Activated naive CD4-positive, alpha-beta T cell treated with anti-CD3 and anti-CD28 coated beads, Interleukin-2, amount 50 U/mL, for 72 hours (primary cell): ENCODE data around the gene CALHM3. TPM values are rescaled to one million over a fixed set of nuclear protein-coding genes. Genes with fewer than 3 reads are reported as not detected.
A peak's percentile ranks its signal among the peaks of the same experiment; 100 is the strongest.

Source experiments
- ATAC-seq, 2 donors: fragments of 150-1000 bp; cut with Tn5 transposase; 2 replicates each; pipeline ENCODE4 v1.10.0; 2021; ENCODE audit warnings: mild to moderate bottlenecking in 2 of 2, moderate library complexity in 2 of 2
- DNase-seq, 2 donors: peaks; one replicate each; pipeline ENCODE4 v3.0.0; 2021 to 2022; ENCODE audit warnings: low spot score in 2 of 2
- H3K27ac Mint-ChIP-seq, 2 donors: one replicate each; pipeline ENCODE4 v1.8.0; 2022; ENCODE audit warnings: mild to moderate bottlenecking in 2 of 2, mixed read lengths in 2 of 2
- H3K36me3 Mint-ChIP-seq, 2 donors: one replicate each; pipeline ENCODE4 v1.8.0; 2022; ENCODE audit warnings: mixed read lengths in 2 of 2
- H3K9me3 Mint-ChIP-seq, 2 donors: one replicate each; pipeline ENCODE4 v1.8.0; 2022; ENCODE audit warnings: mixed read lengths in 2 of 2
- total RNA-seq, 2 donors: library from RNA; stranded (reverse); gene quantifications; one replicate each; pipeline ENCODE4 v1.2.3, GENCODE V29; 2022

Gene CALHM3
- total RNA-seq, 2 donors from 2014 or later, result not detected

DNA sequence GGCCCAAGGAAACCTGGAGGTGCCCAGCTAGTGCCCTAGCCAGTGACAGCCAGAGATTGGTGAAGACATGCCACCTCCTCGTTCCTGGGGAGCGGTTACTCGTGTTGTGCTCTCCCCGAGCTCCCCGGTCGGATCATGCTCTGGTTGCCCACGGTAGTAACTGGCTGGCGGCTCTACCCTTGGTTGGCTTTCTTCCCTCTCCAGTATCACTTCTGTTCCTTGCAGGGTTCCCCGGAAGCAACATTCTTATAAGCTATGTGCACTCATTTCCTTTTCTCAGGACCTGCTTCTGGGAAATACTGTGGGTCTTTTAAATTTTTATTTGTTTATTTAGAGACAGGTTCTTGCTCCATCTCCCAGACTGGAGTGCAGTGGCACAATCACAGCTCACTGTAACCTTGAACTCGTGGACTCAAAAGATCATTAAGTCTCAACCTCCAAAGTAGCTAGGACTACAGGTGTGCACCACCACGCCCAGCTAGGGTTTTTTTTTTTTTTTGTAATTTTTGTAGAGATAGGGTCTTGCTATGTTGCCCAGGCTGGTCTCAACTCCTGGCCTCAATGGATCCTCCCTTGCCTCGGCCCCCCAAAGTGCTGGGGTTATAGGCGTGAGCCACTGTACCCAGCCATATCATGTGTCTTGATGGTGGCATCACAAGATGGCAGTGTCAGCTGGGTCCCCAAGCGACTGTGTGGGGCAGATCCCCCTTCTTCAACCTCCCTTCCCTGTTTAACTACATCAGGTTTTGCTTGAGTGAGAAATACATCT is 13.4 kb downstream of the CALHM3 start:
- H3K9me3 Mint-ChIP-seq, result peaks cover 0 to 5% of the 10 kb centered on the region in 2 donors
- H3K27ac Mint-ChIP-seq, result no peak overlapping the region
- ATAC-seq (no peak), DNase-seq (no peak)
- H3K36me3 Mint-ChIP-seq, result no peaks in the 10 kb centered on the region

DNA sequence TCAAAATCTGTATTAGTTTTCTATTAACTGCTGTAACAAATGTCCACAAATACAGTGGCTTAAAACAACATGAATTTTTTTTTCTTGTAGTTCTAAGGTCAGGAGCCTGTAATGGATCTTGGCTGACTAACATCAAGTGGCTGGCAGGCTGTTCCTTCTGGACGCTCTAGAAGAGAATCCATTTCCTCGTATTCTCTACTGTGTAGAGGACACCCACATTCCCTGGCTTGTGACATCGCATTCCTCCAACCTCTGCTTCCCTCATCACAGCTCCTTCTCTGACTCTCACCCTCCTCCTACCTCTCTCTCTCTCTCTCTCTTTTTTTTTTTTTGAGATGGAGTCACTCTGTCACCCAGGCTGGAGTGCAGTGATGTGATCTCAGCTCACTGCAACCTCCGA is 15.5 kb downstream of the CALHM3 start:
- no peaks in the 10 kb centered on the region for H3K36me3 Mint-ChIP-seq
- ATAC-seq (no peak), DNase-seq (no peak)
- peak overlapping the region in 1 of 2 donors; percentile 48 for H3K27ac Mint-ChIP-seq
- H3K9me3 Mint-ChIP-seq, result no peaks in the 10 kb centered on the region

DNA sequence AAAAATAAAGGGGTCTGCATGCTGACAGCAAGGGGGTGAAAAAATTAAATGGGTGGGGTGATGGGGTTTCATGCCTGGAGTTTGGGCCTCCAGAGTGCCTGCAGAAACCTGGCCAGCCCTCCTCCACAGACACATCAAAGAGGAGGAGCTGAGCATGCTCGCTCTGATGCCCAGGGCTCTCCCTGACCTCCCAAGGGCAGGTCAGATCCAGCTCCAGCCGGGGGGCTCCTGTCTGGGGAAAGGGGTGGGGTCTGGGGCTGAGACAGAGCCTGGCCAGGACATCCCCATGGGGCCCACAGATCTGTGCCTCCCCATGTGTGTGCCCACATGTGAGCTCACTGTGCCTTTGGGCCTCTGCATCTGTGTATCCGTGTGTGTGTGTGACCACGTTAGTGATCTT is 19.4 kb downstream of the CALHM3 start:
- Mint-ChIP-seq H3K36me3 (no peaks in the 10 kb centered on the region), H3K9me3 (no peaks in the 10 kb centered on the region), H3K27ac (no peak overlapping the region)
- DNase-seq, result no peak
- no peak for ATAC-seq

- ATAC-seq (peak in 1 of 2 donors; percentile 16), DNase-seq (no peak)
- Mint-ChIP-seq H3K27ac (no peak within 1 kb of the TSS), H3K9me3 (no peaks in the 10 kb centered on the region), H3K36me3 (no peaks in the 10 kb centered on the region)
Measured at GRCh38 chr10:103458720-103459119, 20.3 kb downstream of the CALHM3 start, which contains the start of gene CALHM1. Gene CALHM1 (minus strand): TSS chr10:103458900. CDS start chr10:103458751, 149 bp downstream.

GRCh38 chr10:103457896-103458583 is 21.0 kb downstream of the CALHM3 start:
- H3K36me3 Mint-ChIP-seq, result no peaks in the 10 kb centered on the region
- ATAC-seq (no peak), DNase-seq (no peak)
- no peak overlapping the region for H3K27ac Mint-ChIP-seq
- H3K9me3 Mint-ChIP-seq, result no peaks in the 10 kb centered on the region

- H3K9me3 Mint-ChIP-seq, result no peaks in the 10 kb centered on the region
- no peak for DNase-seq
- H3K27ac Mint-ChIP-seq, result peak overlapping the region in 1 of 2 donors; percentile 92
- no peaks in the 10 kb centered on the region for H3K36me3 Mint-ChIP-seq
- no peak for ATAC-seq
Measured at GRCh38 chr10:103457176-103457712, 21.8 kb downstream of the CALHM3 start.

- no peak for ATAC-seq
Measured at GRCh38 chr10:103456074-103456660, 22.9 kb downstream of the CALHM3 start.

DNA sequence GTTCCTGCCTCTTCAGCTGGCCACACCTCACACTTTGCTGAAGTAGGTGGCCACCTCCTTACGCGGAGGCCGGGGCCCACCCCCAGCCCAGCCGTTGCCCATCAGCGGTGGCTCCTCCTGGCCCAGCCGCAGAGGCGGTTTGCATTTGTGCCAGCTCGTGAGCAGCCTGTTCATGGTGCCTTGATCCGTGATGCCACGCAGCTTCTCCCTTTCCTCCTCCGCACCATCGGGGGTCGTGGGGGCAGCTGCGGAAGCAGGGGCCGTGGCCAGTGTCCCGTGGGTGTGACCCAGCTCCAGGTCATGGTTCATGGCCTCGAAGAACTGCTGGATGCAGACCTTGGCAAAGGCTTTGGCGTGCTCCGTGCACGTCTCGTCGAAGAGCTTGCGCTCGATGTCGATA is 23.8 kb downstream of the CALHM3 start:
- ATAC-seq (no peak), DNase-seq (no peak)
- no peak overlapping the region for H3K27ac Mint-ChIP-seq
- H3K36me3 Mint-ChIP-seq, result no peaks in the 10 kb centered on the region
- H3K9me3 Mint-ChIP-seq, result no peaks in the 10 kb centered on the region

More at GRCh38 chr10:103456074-103456660, 22.9 kb downstream of the CALHM3 start:
- Mint-ChIP-seq H3K9me3 (no peaks in the 10 kb centered on the region), H3K27ac (no peak overlapping the region), H3K36me3 (no peaks in the 10 kb centered on the region)
- no peak for DNase-seq

GRCh38 chr10:103454026-103454425 is 25.0 kb downstream of the CALHM3 start:
- no peak overlapping the region for H3K27ac Mint-ChIP-seq
- H3K9me3 Mint-ChIP-seq, result no peaks in the 10 kb centered on the region
- DNase-seq (no peak), ATAC-seq (no peak)
- peaks cover 0 to 6% of the 10 kb centered on the region in 2 donors for H3K36me3 Mint-ChIP-seq

GRCh38 chr10:103452506-103453230 is 26.4 kb downstream of the CALHM3 start:
- no peak for DNase-seq
- Mint-ChIP-seq H3K9me3 (no peaks in the 10 kb centered on the region), H3K36me3 (peaks cover 0 to 6% of the 10 kb centered on the region in 2 donors), H3K27ac (peak overlapping the region in 1 of 2 donors; percentile 78)
- no peak for ATAC-seq

- peak within 1 kb of the TSS; percentile 60 to 78 for H3K27ac Mint-ChIP-seq
Measured at GRCh38 chr10:103451831-103452505, 27.1 kb downstream of the CALHM3 start, which contains the start of gene CALHM2. Gene CALHM2 (minus strand): TSS chr10:103452370. CDS start chr10:103449941, 2,429 bp downstream.

DNA sequence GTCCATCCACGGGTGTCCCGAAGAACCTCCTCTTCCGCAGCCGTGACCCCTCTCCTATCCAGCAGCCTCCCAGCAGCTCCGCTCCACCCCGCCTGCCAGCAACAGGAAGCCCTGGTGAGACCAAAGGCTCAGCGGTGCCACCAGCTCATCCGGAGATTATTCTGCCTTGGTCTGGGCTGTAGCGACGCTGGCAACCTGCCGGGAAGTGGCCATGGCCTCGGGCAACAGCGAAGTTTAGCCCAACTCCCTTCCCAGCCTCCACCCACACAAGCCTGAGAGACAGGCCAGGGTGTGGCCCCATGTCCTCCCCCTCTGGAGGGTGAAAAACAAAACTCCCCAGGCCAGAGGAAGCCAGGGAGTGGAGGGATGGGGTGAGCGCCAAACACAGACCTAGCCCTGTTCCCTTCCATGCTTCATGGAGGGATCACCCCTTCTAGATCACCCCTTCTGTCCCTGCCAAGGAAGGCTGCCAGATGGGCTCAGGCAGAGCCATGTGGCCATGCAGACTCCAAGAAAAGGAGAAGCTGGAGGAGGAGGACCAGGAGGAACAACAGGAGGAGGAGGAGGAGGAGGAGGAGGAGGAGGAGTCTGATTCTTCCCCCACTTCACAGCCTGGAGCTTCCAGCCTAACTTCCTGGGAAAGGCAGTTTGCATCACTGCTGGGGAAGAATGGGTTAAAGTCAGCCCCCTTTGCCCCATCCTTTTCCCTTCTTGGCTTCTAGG is 27.8 kb downstream of the CALHM3 start:
- Mint-ChIP-seq H3K36me3 (peaks cover 0 to 6% of the 10 kb centered on the region in 2 donors), H3K27ac (peak overlapping the region in 1 of 2 donors; percentile 78), H3K9me3 (no peaks in the 10 kb centered on the region)
- ATAC-seq (peak; percentile 59 to 77), DNase-seq (peak; percentile 42 to 65)

More at GRCh38 chr10:103451831-103452505, 27.1 kb downstream of the CALHM3 start, which contains the start of gene CALHM2:
- DNase-seq, result peak; percentile 67 to 68
- no peaks in the 10 kb centered on the region for H3K9me3 Mint-ChIP-seq
- ATAC-seq, result peak; percentile 73 to 76
- H3K36me3 Mint-ChIP-seq, result peaks cover 0 to 6% of the 10 kb centered on the region in 2 donors

GRCh38 chr10:103450201-103450695 is 28.8 kb downstream of the CALHM3 start:
- no peak for ATAC-seq
- Mint-ChIP-seq H3K9me3 (no peaks in the 10 kb centered on the region), H3K36me3 (peaks cover 0 to 6% of the 10 kb centered on the region in 2 donors), H3K27ac (no peak overlapping the region)
- no peak for DNase-seq

- H3K36me3 Mint-ChIP-seq, result peaks cover 0 to 6% of the 10 kb centered on the region in 2 donors
- DNase-seq (no peak), ATAC-seq (no peak)
- H3K27ac Mint-ChIP-seq, result peak overlapping the region; percentile 4 to 78
- H3K9me3 Mint-ChIP-seq, result no peaks in the 10 kb centered on the region
Measured at GRCh38 chr10:103449208-103450144, 29.6 kb downstream of the CALHM3 start.
